GM12878 (cell line): ENCODE data around the gene TRDN. TPM values are rescaled to one million over a fixed set of nuclear protein-coding genes. Genes with fewer than 3 reads are reported as not detected.
"Not testable (repeated sequence)": the region's sequence is repeated elsewhere in the genome, so short reads cannot be mapped to it uniquely, and the experiment has no call there.

Experiments
- ATAC-seq: fragments of 200-7000 bp; cut with Tn5 transposase; 3 replicates; pipeline ENCODE4 v1.9.1; 2020; ENCODE audit warnings: mild to moderate bottlenecking, moderate library complexity
- BruUV-seq: library from RNA; stranded (reverse); fragments of 400-500 nt; replicated peaks from 2 replicates; lab custom pipeline; 2021; lab: Mats Ljungman, UMichigan
- CTCF ChIA-PET: fragments of 300-600 bp; sonication (Branson Sonifier 250); formaldehyde crosslinking; extraction: SDS; loops from one replicate; lab custom pipeline; 2021; ENCODE audit warnings: inconsistent platforms; lab: Yijun Ruan, JAX
- POLR2A ChIA-PET: fragments of 350-600 bp; formaldehyde crosslinking; extraction: SDS; loops from one replicate; lab custom pipeline; 2021; ENCODE audit warnings: inconsistent platforms; lab: Charles Lee
- RAD21 ChIA-PET: fragments of 300-600 bp; sonication (Branson Sonifier 250); formaldehyde crosslinking; loops from one replicate; lab custom pipeline; 2023; ENCODE audit warnings: antibody characterized with exemption; ENCODE audit not compliant: unreplicated experiment; lab: Charles Lee
- SMC1A ChIA-PET: fragments of 300-600 bp; sonication (Branson Sonifier 250); formaldehyde crosslinking; loops from one replicate; lab custom pipeline; 2023; ENCODE audit not compliant: unreplicated experiment, uncharacterized antibody; lab: Charles Lee
- DNase-seq: peaks from one replicate; pipeline ENCODE4 v3.0.0-alpha.2; 2011; ENCODE audit warnings: low read depth, low spot score
- FAIRE-seq: peaks from 3 replicates; lab custom pipeline; 2011; peaks lifted over from hg19 to GRCh38; lab: Jason Lieb, UNC
- H2AFZ ChIP-seq: 2 replicates; pipeline ENCODE4 v1.6.0; 2011; ENCODE audit warnings: low read depth, low read length, control low read depth; ENCODE audit not compliant: control insufficient read depth
- H3K27ac ChIP-seq: 2 replicates; pipeline ENCODE4 v1.5.1; 2011; ENCODE audit warnings: control low read depth; ENCODE audit not compliant: control insufficient read depth, insufficient read depth
- H3K27me3 ChIP-seq, 2 experiments: replicated peaks in 1 of 2; 2 replicates each; pipeline versions ENCODE4 v1.6.0 to v1.6.1; 2011; ENCODE audit warnings: low read length in 1 of 2; ENCODE audit not compliant: control insufficient read depth in 2 of 2, insufficient read depth in 2 of 2
- H3K36me3 ChIP-seq, 2 experiments: 2 replicates each; pipeline ENCODE4 v1.5.1; 2011; ENCODE audit warnings: low read length in 1 of 2; ENCODE audit not compliant: control insufficient read depth in 2 of 2, insufficient read depth in 2 of 2
- H3K4me1 ChIP-seq: 2 replicates; pipeline ENCODE4 v1.6.1; 2011; ENCODE audit warnings: mild to moderate bottlenecking, low read length, moderate library complexity, mixed read lengths; ENCODE audit not compliant: control insufficient read depth, insufficient read depth
- H3K4me2 ChIP-seq: 2 replicates; pipeline ENCODE4 v1.6.0; 2011; ENCODE audit warnings: control low read depth; ENCODE audit not compliant: control insufficient read depth, insufficient read depth
- H3K4me3 ChIP-seq: fragments of 200-600 bp; sonication (generic); 2 replicates; pipeline ENCODE4 v1.5.1; 2016
- H3K79me2 ChIP-seq: 2 replicates; pipeline ENCODE4 v1.6.0; 2011; ENCODE audit warnings: low read length; ENCODE audit not compliant: control insufficient read depth, insufficient read depth
- H3K9ac ChIP-seq: 2 replicates; pipeline ENCODE4 v1.8.0; 2011; ENCODE audit warnings: low read length, control low read depth, mixed read lengths; ENCODE audit not compliant: control insufficient read depth, insufficient read depth
- H3K9me3 ChIP-seq: replicated peaks from 3 replicates; pipeline ENCODE4 v1.5.1; 2011; ENCODE audit warnings: mild to moderate bottlenecking, low read length; ENCODE audit not compliant: control insufficient read depth, insufficient read depth
- H4K20me1 ChIP-seq: 2 replicates; pipeline ENCODE4 v1.6.0; 2011; ENCODE audit not compliant: control insufficient read depth, insufficient read depth
- ATF3 ChIP-seq: IDR thresholded peaks from 2 replicates; pipeline ENCODE4 v1.6.1; 2011; ENCODE audit warnings: low read depth, mild to moderate bottlenecking, low read length, moderate library complexity, borderline replicate concordance; ENCODE audit errors: extremely low read depth
- CHD1 ChIP-seq: IDR thresholded peaks from 2 replicates; pipeline ENCODE4 v1.6.1; 2012; ENCODE audit warnings: low read depth, low read length, improper control_type of control experiment
- FOXK2 ChIP-seq: fragments of 450-650 bp; IDR thresholded peaks from 2 replicates; pipeline ENCODE4 v1.6.1; 2017; ENCODE audit warnings: mild to moderate bottlenecking, moderate library complexity
- JUNB ChIP-seq: IDR thresholded peaks from 2 replicates; pipeline ENCODE4 v1.6.1; 2016; ENCODE audit warnings: antibody characterized with exemption, mild to moderate bottlenecking
- KDM1A ChIP-seq: fragments of 200-600 bp; sonication (generic); IDR thresholded peaks from 2 replicates; pipeline ENCODE4 v1.6.1; 2016; ENCODE audit warnings: borderline replicate concordance
- MTA2 ChIP-seq: fragments of 450-650 bp; IDR thresholded peaks from 2 replicates; pipeline ENCODE4 v1.6.1; 2016; ENCODE audit warnings: low read depth, mild to moderate bottlenecking, moderate library complexity
- NBN ChIP-seq: fragments of 450-650 bp; IDR thresholded peaks from 2 replicates; pipeline ENCODE4 v1.6.1; 2016
- NFXL1 ChIP-seq: fragments of 450-650 bp; IDR thresholded peaks from 2 replicates; pipeline ENCODE4 v1.6.1; 2017; ENCODE audit warnings: antibody characterized with exemption, mild to moderate bottlenecking, borderline replicate concordance
- NFYA ChIP-seq: IDR thresholded peaks from 2 replicates; pipeline ENCODE4 v1.6.1; 2011; ENCODE audit warnings: low read depth, mild to moderate bottlenecking, low read length, improper control_type of control experiment, borderline replicate concordance
- PML ChIP-seq: IDR thresholded peaks from 2 replicates; pipeline ENCODE4 v1.6.1; 2012; ENCODE audit warnings: low read length, inconsistent platforms
- RELA ChIP-seq: fragments of 450-650 bp; IDR thresholded peaks from 2 replicates; pipeline ENCODE4 v1.8.0; 2014; ENCODE audit warnings: borderline replicate concordance; ENCODE audit not compliant: partially characterized antibody
- RUNX3 ChIP-seq: IDR thresholded peaks from 2 replicates; pipeline ENCODE4 v1.6.1; 2012; ENCODE audit warnings: low read length, inconsistent platforms
- SIX5 ChIP-seq: IDR thresholded peaks from 2 replicates; pipeline ENCODE4 v1.6.1; 2011; ENCODE audit warnings: mild to moderate bottlenecking, low read depth, low read length, moderate library complexity; ENCODE audit not compliant: severe bottlenecking
- SUZ12 ChIP-seq: fragments of 200-600 bp; sonication (generic); IDR thresholded peaks from one replicate; pipeline ENCODE4 v1.6.1; 2018; ENCODE audit warnings: antibody characterized with exemption, mild to moderate bottlenecking; ENCODE audit not compliant: unreplicated experiment
- TCF7 ChIP-seq: IDR thresholded peaks from 2 replicates; pipeline ENCODE4 v1.6.1; 2014; ENCODE audit warnings: antibody characterized with exemption, borderline replicate concordance
- USF1 ChIP-seq: IDR thresholded peaks from 2 replicates; pipeline ENCODE4 v1.6.1; 2011; ENCODE audit warnings: borderline replicate concordance, low read depth, mild to moderate bottlenecking, moderate library complexity, mixed read lengths, low read length; ENCODE audit not compliant: insufficient read depth; ENCODE audit errors: extremely low read length
- ZNF207 ChIP-seq: fragments of 450-650 bp; IDR thresholded peaks from 2 replicates; pipeline ENCODE4 v1.6.1; 2014; ENCODE audit warnings: antibody characterized with exemption, mild to moderate bottlenecking, borderline replicate concordance
- ZNF622 ChIP-seq: fragments of 450-650 bp; IDR thresholded peaks from 2 replicates; pipeline ENCODE4 v1.6.1; 2017; ENCODE audit warnings: mild to moderate bottlenecking, inconsistent platforms
- ZSCAN29 ChIP-seq: fragments of 450-650 bp; IDR thresholded peaks from 2 replicates; pipeline ENCODE4 v1.6.1; 2017; ENCODE audit warnings: mild to moderate bottlenecking, moderate library complexity
- WGBS: methylation state at CpG from one replicate; pipeline ENCODE4 v1.1.6; 2016; ENCODE audit warnings: low lambda C conversion rate; ENCODE audit not compliant: insufficient replicate concordance, insufficient coverage; ENCODE audit errors: missing lambda C conversion rate; 5-methylcytosine and 5-hydroxymethylcytosine counted together
- in situ Hi-C: fragments of 300-500 bp; cut with MboI; formaldehyde crosslinking; loops from 9 replicates; pipeline ENCODE4 v1.14.3; 2018; ENCODE audit warnings: mixed read lengths
- intact Hi-C: fragments of 100-400 bp; cut with micrococcal nuclease; formaldehyde crosslinking; loops from one replicate; pipeline ENCODE4 v1.14.2; 2022; ENCODE audit not compliant: unreplicated experiment
- polyA plus RNA-seq, 11 experiments: library from polyadenylated mRNA; depleted of rRNA in 4 of 11; unstranded in 6 of 11; stranded (reverse) in 5 of 11; fragments of >200 nt; fragmentation: Nextera tagmentation in 4 of 11; fragmentation: Illumina TruSeq in 1 of 11; extraction: Ambion mirVana in 4 of 11; extraction: Trizol in 1 of 11; gene quantifications; 1 replicate in 1 of 11; 2 replicates in 10 of 11; pipeline versions ENCODE4 v1.2.1 to v1.2.3, GENCODE V29; 2011 to 2016; ENCODE audit warnings: inconsistent platforms in 2 of 11, missing spikeins in 2 of 11, low read depth in 1 of 11
- total RNA-seq, 4 experiments: library from RNA; depleted of rRNA in 3 of 4; stranded (reverse); fragments of >200 nt in 3 of 4; fragmentation: Illumina TruSeq in 1 of 4; extraction: Trizol in 1 of 4; gene quantifications; 2 replicates each; pipeline versions ENCODE4 v1.2.1 to v1.2.3, GENCODE V29; 2013 to 2021
- TF ChIP-seq, protein P1 (sequence below): IDR thresholded peaks from 2 replicates; pipeline ENCODE4 v1.6.1; 2011; ENCODE audit warnings: mild to moderate bottlenecking, low read depth, low read length, moderate library complexity; ENCODE audit not compliant: insufficient replicate concordance

Gene TRDN
- total and polyA plus RNA-seq, 10 of the 15 experiments (the other 5 are each of a cell fraction or from before 2014, with no cell fraction given): not detected

DNA sequence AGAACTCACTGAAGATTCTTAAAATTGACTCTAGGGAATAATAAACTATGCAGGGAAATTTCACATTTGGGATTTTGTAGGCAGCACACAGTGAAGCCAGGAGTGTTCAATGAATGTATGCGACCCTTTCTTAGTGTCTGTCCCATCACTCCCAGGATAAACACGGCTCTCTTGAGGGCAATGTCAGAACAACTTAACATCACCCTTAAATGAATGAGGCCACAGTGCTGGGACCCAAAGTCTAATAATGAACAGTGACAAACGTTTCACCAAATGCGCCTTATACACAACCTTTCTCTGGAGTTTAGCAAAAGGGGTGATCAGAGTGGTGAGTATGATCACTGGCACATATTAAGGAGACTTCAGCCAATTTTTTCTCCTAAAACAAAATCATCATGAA, 403.4 kb downstream of the TRDN start:
- Histone ChIP-seq H3K27ac (no peak overlapping the region), H3K79me2 (no peaks in the 10 kb centered on the region), H3K36me3 (no peaks in the 10 kb centered on the region), H3K4me1 (no peaks in the 10 kb centered on the region), H3K4me3 (no peak overlapping the region), H4K20me1 (no peaks in the 10 kb centered on the region), H3K27me3 (no peaks in the 10 kb centered on the region), H3K4me2 (no peak overlapping the region), H3K9me3 (no peaks in the 10 kb centered on the region), H3K9ac (no peak overlapping the region)
- WGBS: 17% methylated on average over 4 of the region's 4 CpGs
- intact Hi-C loops: no loop called here
- POLR2A ChIA-PET: no interaction called here
- in situ Hi-C loops: no loop called here
- BruUV-seq: no TSS peak
- RAD21 ChIA-PET: no interaction called here
- SMC1A ChIA-PET: no interaction called here
- FAIRE-seq (no peak), DNase-seq (no peak), ATAC-seq (no peak)
- CTCF ChIA-PET: no interaction called here
- no peak for TF ChIP-seq ZNF207
- no peak for TF ChIP-seq CHD1
- TF ChIP-seq MTA2: no peak
- TF ChIP-seq PML: no peak
- no peak for TF ChIP-seq KDM1A
- TF ChIP-seq SIX5: no peak
- TF ChIP-seq FOXK2: no peak
- TF ChIP-seq ZNF622: no peak
- no peak for TF ChIP-seq USF1
- no peak for TF ChIP-seq NFYA
- no peak for TF ChIP-seq ATF3
- TF ChIP-seq NFXL1: no peak
- no peak for TF ChIP-seq RUNX3
- no peak for TF ChIP-seq NBN
- TF ChIP-seq JUNB: no peak
- TF ChIP-seq, protein P1, sequence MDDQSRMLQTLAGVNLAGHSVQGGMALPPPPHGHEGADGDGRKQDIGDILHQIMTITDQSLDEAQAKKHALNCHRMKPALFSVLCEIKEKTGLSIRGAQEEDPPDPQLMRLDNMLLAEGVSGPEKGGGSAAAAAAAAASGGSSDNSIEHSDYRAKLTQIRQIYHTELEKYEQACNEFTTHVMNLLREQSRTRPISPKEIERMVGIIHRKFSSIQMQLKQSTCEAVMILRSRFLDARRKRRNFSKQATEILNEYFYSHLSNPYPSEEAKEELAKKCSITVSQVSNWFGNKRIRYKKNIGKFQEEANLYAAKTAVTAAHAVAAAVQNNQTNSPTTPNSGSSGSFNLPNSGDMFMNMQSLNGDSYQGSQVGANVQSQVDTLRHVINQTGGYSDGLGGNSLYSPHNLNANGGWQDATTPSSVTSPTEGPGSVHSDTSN: no peak
- TF ChIP-seq SUZ12: no peak
- TF ChIP-seq RELA: no peak
- no peak for TF ChIP-seq ZSCAN29
- TF ChIP-seq TCF7: no peak
- TF ChIP-seq, all 136 proteins: peak for 0
- H2AFZ ChIP-seq: no peak overlapping the region

DNA sequence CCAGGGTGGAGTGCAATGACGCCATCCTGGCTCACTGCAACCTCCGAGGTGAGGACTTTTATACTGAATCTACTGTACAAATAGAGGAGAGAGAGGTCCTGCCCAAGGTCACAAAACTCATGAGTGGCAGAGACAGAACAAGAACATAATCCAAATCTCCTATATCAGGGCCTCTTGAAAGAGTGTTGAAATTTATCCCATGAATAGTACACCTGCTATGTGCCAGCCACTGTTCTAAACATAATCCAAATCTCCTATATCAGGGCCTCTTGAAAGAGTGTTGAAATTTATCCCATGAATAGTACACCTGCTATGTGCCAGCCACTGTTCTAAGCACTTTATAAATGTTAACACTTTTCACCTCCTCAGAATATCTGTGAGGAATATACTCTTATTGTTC, 409.0 kb downstream of the TRDN start:
- H3K4me1 ChIP-seq, H4K20me1 ChIP-seq, POLR2A ChIA-PET, H3K36me3 ChIP-seq, SMC1A ChIA-PET, H3K4me2 ChIP-seq, in situ Hi-C loops, RAD21 ChIA-PET, H3K9ac ChIP-seq, H3K9me3 ChIP-seq, ATAC-seq, H2AFZ ChIP-seq, H3K4me3 ChIP-seq, H3K27ac ChIP-seq, DNase-seq, CTCF ChIA-PET, FAIRE-seq, BruUV-seq, H3K79me2 ChIP-seq, intact Hi-C loops, H3K27me3 ChIP-seq: not testable (repeated sequence)
- WGBS: 0% methylated on average over 2 of the region's 2 CpGs
